ENCODE measurements around the gene UQCR10.

GRCh38 chr22:29773233-29773632 is 6.1 kb downstream of the UQCR10 start:
- no peak for TF ChIP-seq REST (IDR thresholded peaks at IDR 0.05; ENCODE audit: low read depth)
- peak; percentile 28; the same call in 1 of the 2 replicates for TF ChIP-seq MAX (IDR thresholded peaks at IDR 0.05)
- no peak for TF ChIP-seq CTCF (IDR thresholded peaks at IDR 0.05 in 2 of 3, conservative IDR thresholded peaks at IDR 0.05 in 1 of 3; ENCODE audit: borderline replicate concordance in 1 of 3, insufficient read depth in 1 of 3, low read depth in 2 of 3, low read length in 2 of 3)
- no peak for TF ChIP-seq CEBPB (IDR thresholded peaks at IDR 0.05; ENCODE audit: low read depth)
- TF ChIP-seq POLR2A (IDR thresholded peaks at IDR 0.05; ENCODE audit: borderline replicate concordance, extremely low read depth, insufficient read depth, insufficient read length) = no peak
- TF ChIP-seq SRF (IDR thresholded peaks at IDR 0.05; ENCODE audit: low read depth) = peak; percentile 88
- peak; percentile 64; the same call in 1 of the 2 replicates for TF ChIP-seq JUND (IDR thresholded peaks at IDR 0.05)
- TF ChIP-seq, protein P1, sequence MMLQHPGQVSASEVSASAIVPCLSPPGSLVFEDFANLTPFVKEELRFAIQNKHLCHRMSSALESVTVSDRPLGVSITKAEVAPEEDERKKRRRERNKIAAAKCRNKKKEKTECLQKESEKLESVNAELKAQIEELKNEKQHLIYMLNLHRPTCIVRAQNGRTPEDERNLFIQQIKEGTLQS (IDR thresholded peaks at IDR 0.05) = no peak
- no peak for TF ChIP-seq ZFX (IDR thresholded peaks at IDR 0.05)
- no peak for TF ChIP-seq EZH2phosphoT487 (IDR thresholded peaks at IDR 0.05; ENCODE audit: borderline replicate concordance)
- no peak for TF ChIP-seq ELF1 (IDR thresholded peaks at IDR 0.05; ENCODE audit: borderline replicate concordance, low read depth)

Data from HCT116 (cell line).